H9 (cell line): ENCODE results near the gene CEMIP. TPM values are rescaled to one million over a fixed set of nuclear protein-coding genes. Genes with fewer than 3 reads are reported as not detected.

Experiments used
- DNase-seq: peaks from one replicate; pipeline ENCODE4 v3.0.0-alpha.2; 2017
- H2AFZ ChIP-seq: one replicate; pipeline ENCODE4 v1.6.1; 2013; ENCODE audit warnings: mild to moderate bottlenecking, low read length, control low read depth, moderate library complexity
- H2AK5ac ChIP-seq: 2 replicates; pipeline ENCODE4 v1.6.1; 2013; ENCODE audit warnings: low read length, control low read depth, mixed read lengths; ENCODE audit not compliant: insufficient read length
- H2BK120ac ChIP-seq: one replicate; pipeline ENCODE4 v1.6.1; 2013; ENCODE audit warnings: low read depth, mild to moderate bottlenecking, low read length, control low read depth, inconsistent platforms; ENCODE audit not compliant: poor library complexity, severe bottlenecking
- H2BK12ac ChIP-seq: 2 replicates; pipeline ENCODE4 v1.6.1; 2013; ENCODE audit warnings: low read length, control low read depth, mixed read lengths, low read depth; ENCODE audit not compliant: insufficient read length
- H2BK15ac ChIP-seq: 2 replicates; pipeline ENCODE4 v1.6.1; 2013; ENCODE audit warnings: low read depth, low read length, control low read depth
- H2BK20ac ChIP-seq: one replicate; pipeline ENCODE4 v1.6.1; 2013; ENCODE audit warnings: low read depth, mild to moderate bottlenecking, low read length, control low read depth, inconsistent platforms; ENCODE audit not compliant: poor library complexity, severe bottlenecking
- H2BK5ac ChIP-seq: 2 replicates; pipeline ENCODE4 v1.6.1; 2013; ENCODE audit warnings: low read length, control low read depth, mixed read lengths; ENCODE audit not compliant: insufficient read length
- H3K14ac ChIP-seq: 2 replicates; pipeline ENCODE4 v1.6.1; 2013; ENCODE audit warnings: low read length, control low read depth; ENCODE audit not compliant: insufficient read depth
- H3K18ac ChIP-seq: 2 replicates; pipeline ENCODE4 v1.6.1; 2013; ENCODE audit warnings: low read depth, mild to moderate bottlenecking, mixed read lengths, low read length, control low read depth; ENCODE audit not compliant: insufficient read length
- H3K23ac ChIP-seq: 2 replicates; pipeline ENCODE4 v1.6.1; 2013; ENCODE audit warnings: low read length, control low read depth, mixed read lengths, low read depth; ENCODE audit not compliant: insufficient read length
- H3K23me2 ChIP-seq: 2 replicates; pipeline ENCODE4 v1.6.1; 2013; ENCODE audit warnings: low read depth, mild to moderate bottlenecking, mixed read lengths, low read length, control low read depth; ENCODE audit not compliant: insufficient read length, poor library complexity, severe bottlenecking
- H3K27ac ChIP-seq: 2 replicates; pipeline ENCODE4 v1.5.1; 2013; ENCODE audit warnings: low read length, control low read depth, mixed read lengths, low read depth; ENCODE audit not compliant: insufficient read length
- H3K27me3 ChIP-seq: 2 replicates; pipeline ENCODE4 v1.6.1; 2013; ENCODE audit warnings: low read length, control low read depth, inconsistent platforms; ENCODE audit not compliant: insufficient read depth
- H3K4ac ChIP-seq: 2 replicates; pipeline ENCODE4 v1.6.1; 2013; ENCODE audit warnings: low read depth, mild to moderate bottlenecking, control low read depth, inconsistent platforms, low read length, moderate library complexity
- H3K4me1 ChIP-seq: 2 replicates; pipeline ENCODE4 v1.6.1; 2013; ENCODE audit warnings: low read length, control low read depth, inconsistent platforms; ENCODE audit not compliant: insufficient read depth
- H3K4me2 ChIP-seq: 2 replicates; pipeline ENCODE4 v1.6.1; 2013; ENCODE audit warnings: low read length, control low read depth, mixed read lengths; ENCODE audit not compliant: insufficient read length, insufficient read depth
- H3K56ac ChIP-seq: 2 replicates; pipeline ENCODE4 v1.6.1; 2013; ENCODE audit warnings: low read depth, mild to moderate bottlenecking, mixed read lengths, low read length, control low read depth; ENCODE audit not compliant: insufficient read length
- H3K79me1 ChIP-seq: 2 replicates; pipeline ENCODE4 v1.6.1; 2013; ENCODE audit warnings: low read depth, mild to moderate bottlenecking, moderate library complexity, low read length, control low read depth, inconsistent platforms; ENCODE audit not compliant: insufficient read depth, poor library complexity, severe bottlenecking
- H3K79me2 ChIP-seq: 2 replicates; pipeline ENCODE4 v1.6.1; 2013; ENCODE audit warnings: low read length, control low read depth, inconsistent platforms; ENCODE audit not compliant: insufficient read depth
- H3K9ac ChIP-seq: 2 replicates; pipeline ENCODE4 v1.6.1; 2013; ENCODE audit warnings: low read length, control low read depth, mixed read lengths; ENCODE audit not compliant: insufficient read length; ENCODE audit errors: extremely low read depth
- H3K9me3 ChIP-seq: one replicate; pipeline ENCODE4 v1.6.1; 2013; ENCODE audit warnings: low read depth, low read length, inconsistent platforms; ENCODE audit not compliant: control insufficient read depth
- H3T11ph ChIP-seq: one replicate; pipeline ENCODE4 v1.6.1; 2013; ENCODE audit warnings: mild to moderate bottlenecking, low read length, control low read depth, inconsistent platforms
- H4K20me1 ChIP-seq: one replicate; pipeline ENCODE4 v1.6.1; 2013; ENCODE audit not compliant: control insufficient read depth, insufficient read length, insufficient read depth
- H4K5ac ChIP-seq: 2 replicates; pipeline ENCODE4 v1.6.1; 2013; ENCODE audit warnings: low read depth, mild to moderate bottlenecking, mixed read lengths, low read length, control low read depth; ENCODE audit not compliant: insufficient read length
- H4K8ac ChIP-seq: replicated peaks from 2 replicates; pipeline ENCODE4 v1.6.1; 2013; ENCODE audit warnings: low read length, control low read depth, mixed read lengths, low read depth; ENCODE audit not compliant: insufficient read length
- H4K91ac ChIP-seq: 2 replicates; pipeline ENCODE4 v1.6.1; 2013; ENCODE audit warnings: low read depth, mild to moderate bottlenecking, moderate library complexity, mixed read lengths, low read length, control low read depth; ENCODE audit not compliant: insufficient read length
- H3K27ac Mint-ChIP-seq, 3 experiments: 2 replicates in 2 of 3; 3 replicates in 1 of 3; pipeline ENCODE4 v1.8.0; 2020 to 2021; ENCODE audit warnings: mixed read lengths in 3 of 3, mild to moderate bottlenecking in 1 of 3, moderate library complexity in 1 of 3
- H3K27me3 Mint-ChIP-seq: 2 replicates; pipeline ENCODE4 v1.8.0; 2021; ENCODE audit warnings: low read depth, mild to moderate bottlenecking, moderate library complexity, mixed read lengths
- H3K36me3 Mint-ChIP-seq, 3 experiments: 2 replicates in 2 of 3; 3 replicates in 1 of 3; pipeline ENCODE4 v1.8.0; 2020 to 2021; ENCODE audit warnings: low read depth in 3 of 3, mixed read lengths in 3 of 3; ENCODE audit not compliant: insufficient read depth in 1 of 3
- H3K4me1 Mint-ChIP-seq, 2 experiments: 2 replicates each; pipeline ENCODE4 v1.8.0; 2020; ENCODE audit warnings: mixed read lengths in 2 of 2
- H3K4me3 Mint-ChIP-seq, 2 experiments: 2 replicates in 1 of 2; 3 replicates in 1 of 2; pipeline ENCODE4 v1.8.0; 2020 to 2021; ENCODE audit warnings: mild to moderate bottlenecking in 2 of 2, mixed read lengths in 2 of 2, moderate library complexity in 1 of 2
- H3K9me3 Mint-ChIP-seq, 2 experiments: 2 replicates in 1 of 2; 3 replicates in 1 of 2; pipeline ENCODE4 v1.8.0; 2020; ENCODE audit warnings: mild to moderate bottlenecking in 2 of 2, mixed read lengths in 2 of 2, moderate library complexity in 1 of 2
- WGBS: extraction: QIAGEN DNeasy Blood & Tissue Kit; methylation state at CpG from one replicate; pipeline ENCODE4 v1.1.7; 2013; ENCODE audit warnings: missing lambda C conversion rate, low lambda C conversion rate, mixed read lengths; ENCODE audit not compliant: insufficient read length; ENCODE audit errors: extremely low coverage; 5-methylcytosine and 5-hydroxymethylcytosine counted together
- total RNA-seq: library from RNA; stranded (reverse); gene quantifications from 2 replicates; pipeline ENCODE4 v1.2.1, GENCODE V29; 2021
- TF ChIP-seq, protein P1 (sequence below): fragments of 200-600 bp; sonication (generic); conservative IDR thresholded peaks from 3 replicates; pipeline ENCODE4 v1.8.0; 2021; ENCODE audit warnings: antibody characterized with exemption, mild to moderate bottlenecking

Gene CEMIP
- total RNA-seq, 1 experiment from 2014 or later = 0.09 TPM

DNA sequence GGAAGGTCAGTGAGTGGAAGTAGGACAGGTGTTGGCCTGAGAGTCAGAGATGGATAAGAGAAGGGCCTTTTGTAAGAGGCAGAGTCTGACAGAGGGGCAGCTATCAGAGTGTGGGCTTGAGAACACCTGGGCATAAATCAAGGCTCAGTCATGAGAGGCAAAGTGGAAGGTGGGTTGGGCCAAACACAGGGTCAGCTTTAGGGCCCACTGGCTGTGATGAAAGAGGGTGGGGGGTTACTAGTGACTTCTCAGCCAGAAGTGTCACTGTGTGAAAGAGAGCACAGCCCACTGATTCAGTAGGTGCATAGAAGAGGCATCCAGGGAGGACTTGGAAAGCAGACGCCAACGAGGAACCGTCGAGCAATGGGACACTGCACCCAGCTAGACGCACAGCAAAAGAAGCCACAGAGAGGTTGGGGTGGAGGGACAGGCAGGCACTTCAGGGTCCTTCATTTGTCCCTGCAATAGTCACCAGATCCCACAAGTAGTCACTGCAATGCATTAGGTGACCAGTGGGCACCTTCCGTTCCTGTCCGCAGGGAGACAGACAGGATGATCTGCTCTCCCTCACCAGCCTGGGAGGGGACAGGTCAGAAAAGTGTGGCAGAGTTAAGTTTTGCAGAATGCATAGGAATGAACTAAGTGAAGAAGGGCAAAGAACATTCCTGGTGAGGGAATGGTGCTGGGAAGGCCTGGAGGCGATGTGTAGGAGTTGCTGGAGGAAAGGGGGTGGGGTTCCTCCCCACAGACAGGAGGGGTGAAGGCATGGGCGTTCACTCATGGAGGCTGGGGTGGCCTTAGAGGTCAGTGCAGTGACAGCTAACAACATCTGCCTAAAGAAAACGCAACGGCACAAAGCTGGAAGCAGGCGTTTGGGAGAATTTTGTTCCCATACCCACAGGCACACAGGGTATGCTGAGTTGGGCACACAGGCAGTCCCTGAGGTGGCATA lies 174.1 kb downstream of the CEMIP start:
- Histone ChIP-seq H3K14ac (no peak overlapping the region), H3K4ac (no peak overlapping the region), H2AFZ (no peak overlapping the region), H3K9me3 (no peaks in the 10 kb centered on the region), H3K4me2 (no peak overlapping the region), H3K27ac (no peak overlapping the region), H3K18ac (peak overlapping the region; percentile 44), H3T11ph (no peak overlapping the region), H2BK120ac (no peak overlapping the region), H3K79me2 (no peaks in the 10 kb centered on the region), H3K23me2 (no peaks in the 10 kb centered on the region), H2BK5ac (no peak overlapping the region), H4K91ac (peak overlapping the region; percentile 5), H3K9ac (no peak overlapping the region), H2BK20ac (no peak overlapping the region), H3K27me3 (no peaks in the 10 kb centered on the region), H3K79me1 (no peaks in the 10 kb centered on the region), H2AK5ac (no peak overlapping the region), H2BK15ac (no peak overlapping the region; the same call in 1 of the 2 replicates), H3K23ac (no peak overlapping the region), H3K56ac (no peak overlapping the region), H4K20me1 (no peaks in the 10 kb centered on the region), H3K4me1 (peaks cover 3% of the 10 kb centered on the region), H4K5ac (no peak overlapping the region), H4K8ac (no peak overlapping the region), H2BK12ac (no peak overlapping the region)
- peaks cover 34 to 40% of the 10 kb centered on the region in 2 experiments for H3K4me1 Mint-ChIP-seq
- H3K27ac Mint-ChIP-seq = peak overlapping the region; percentile 62 to 88 (median 87)
- no peak for DNase-seq
- WGBS = no CpG with 5 or more reads among the region's 12 CpGs
- TF ChIP-seq, protein P1, sequence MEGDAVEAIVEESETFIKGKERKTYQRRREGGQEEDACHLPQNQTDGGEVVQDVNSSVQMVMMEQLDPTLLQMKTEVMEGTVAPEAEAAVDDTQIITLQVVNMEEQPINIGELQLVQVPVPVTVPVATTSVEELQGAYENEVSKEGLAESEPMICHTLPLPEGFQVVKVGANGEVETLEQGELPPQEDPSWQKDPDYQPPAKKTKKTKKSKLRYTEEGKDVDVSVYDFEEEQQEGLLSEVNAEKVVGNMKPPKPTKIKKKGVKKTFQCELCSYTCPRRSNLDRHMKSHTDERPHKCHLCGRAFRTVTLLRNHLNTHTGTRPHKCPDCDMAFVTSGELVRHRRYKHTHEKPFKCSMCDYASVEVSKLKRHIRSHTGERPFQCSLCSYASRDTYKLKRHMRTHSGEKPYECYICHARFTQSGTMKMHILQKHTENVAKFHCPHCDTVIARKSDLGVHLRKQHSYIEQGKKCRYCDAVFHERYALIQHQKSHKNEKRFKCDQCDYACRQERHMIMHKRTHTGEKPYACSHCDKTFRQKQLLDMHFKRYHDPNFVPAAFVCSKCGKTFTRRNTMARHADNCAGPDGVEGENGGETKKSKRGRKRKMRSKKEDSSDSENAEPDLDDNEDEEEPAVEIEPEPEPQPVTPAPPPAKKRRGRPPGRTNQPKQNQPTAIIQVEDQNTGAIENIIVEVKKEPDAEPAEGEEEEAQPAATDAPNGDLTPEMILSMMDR = no peak
- H3K4me3 Mint-ChIP-seq = no peak overlapping the region
- peaks cover 23 to 40% (median 25%) of the 10 kb centered on the region in 3 experiments for H3K36me3 Mint-ChIP-seq
- no peaks in the 10 kb centered on the region for H3K27me3 Mint-ChIP-seq
- no peaks in the 10 kb centered on the region; a peak in 1 of 5 replicates for H3K9me3 Mint-ChIP-seq
